Panc1 (cell line): ENCODE measurements around the gene TMEM222.

Experiments
- POLR2AphosphoS5 ChIP-seq: IDR thresholded peaks from 2 replicates; pipeline ENCODE4 v1.6.1; 2012; ENCODE audit warnings: mild to moderate bottlenecking, low read depth, low read length, moderate library complexity
- SIN3A ChIP-seq: IDR thresholded peaks from 2 replicates; pipeline ENCODE4 v1.6.1; 2012; ENCODE audit warnings: low read depth, mild to moderate bottlenecking, low read length, moderate library complexity, borderline replicate concordance; ENCODE audit not compliant: insufficient read depth
- TF ChIP-seq, protein P1 (sequence below): fragments of 450-650 bp; IDR thresholded peaks from 2 replicates; pipeline ENCODE4 v1.5.1; 2017; ENCODE audit warnings: mild to moderate bottlenecking

DNA sequence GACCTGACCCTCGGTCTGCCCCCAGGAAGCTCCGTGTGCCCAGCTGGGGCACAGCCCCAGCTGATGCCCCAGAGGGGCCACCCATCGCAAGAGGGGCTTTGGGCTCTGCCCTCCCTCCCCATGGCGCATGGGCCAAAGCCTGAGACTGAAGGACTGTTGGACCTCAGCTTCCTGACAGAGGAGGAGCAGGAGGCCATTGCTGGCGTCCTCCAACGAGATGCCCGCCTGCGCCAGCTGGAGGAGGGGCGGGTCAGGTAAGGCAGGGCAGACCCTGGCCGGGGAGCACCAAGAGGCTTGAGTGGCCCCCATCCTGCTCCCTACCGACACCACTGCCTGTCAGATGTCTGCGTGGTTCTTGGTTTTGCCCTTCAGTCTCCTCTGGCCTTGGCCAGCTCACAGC lies 23.3 kb downstream of the TMEM222 start:
- TF ChIP-seq, protein P1, sequence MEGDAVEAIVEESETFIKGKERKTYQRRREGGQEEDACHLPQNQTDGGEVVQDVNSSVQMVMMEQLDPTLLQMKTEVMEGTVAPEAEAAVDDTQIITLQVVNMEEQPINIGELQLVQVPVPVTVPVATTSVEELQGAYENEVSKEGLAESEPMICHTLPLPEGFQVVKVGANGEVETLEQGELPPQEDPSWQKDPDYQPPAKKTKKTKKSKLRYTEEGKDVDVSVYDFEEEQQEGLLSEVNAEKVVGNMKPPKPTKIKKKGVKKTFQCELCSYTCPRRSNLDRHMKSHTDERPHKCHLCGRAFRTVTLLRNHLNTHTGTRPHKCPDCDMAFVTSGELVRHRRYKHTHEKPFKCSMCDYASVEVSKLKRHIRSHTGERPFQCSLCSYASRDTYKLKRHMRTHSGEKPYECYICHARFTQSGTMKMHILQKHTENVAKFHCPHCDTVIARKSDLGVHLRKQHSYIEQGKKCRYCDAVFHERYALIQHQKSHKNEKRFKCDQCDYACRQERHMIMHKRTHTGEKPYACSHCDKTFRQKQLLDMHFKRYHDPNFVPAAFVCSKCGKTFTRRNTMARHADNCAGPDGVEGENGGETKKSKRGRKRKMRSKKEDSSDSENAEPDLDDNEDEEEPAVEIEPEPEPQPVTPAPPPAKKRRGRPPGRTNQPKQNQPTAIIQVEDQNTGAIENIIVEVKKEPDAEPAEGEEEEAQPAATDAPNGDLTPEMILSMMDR, result no peak
- no peak for TF ChIP-seq POLR2AphosphoS5
- no peak for TF ChIP-seq SIN3A
